ENCODE measurements around the gene AUP1. TPM values are rescaled to one million over a fixed set of nuclear protein-coding genes. Genes with fewer than 3 reads are reported as not detected.
"Not testable (repeated sequence)": the region's sequence is repeated elsewhere in the genome, so short reads cannot be mapped to it uniquely, and the experiment has no call there.

The AUP1 gene
- total RNA-seq, 1 donor from 2014 or later, result 143 TPM

- no peak overlapping the region for H3K4me3 ChIP-seq (ENCODE audit: low read depth, low read length)
- H3K36me3 ChIP-seq (ENCODE audit: control insufficient read depth, insufficient read depth, low read length), result no peaks in the 10 kb centered on the region
- TF ChIP-seq CTCF (IDR thresholded peaks at IDR 0.05; ENCODE audit: insufficient read depth, low read length, poor library complexity, severe bottlenecking), result no peak
- H3K27me3 ChIP-seq (ENCODE audit: control insufficient read depth, insufficient read depth, low read length), result no peaks in the 10 kb centered on the region
- DNase-seq (ENCODE audit: low read depth), result no peak
These were observed 38.4 kb upstream of the AUP1 start for GRCh38 chr2:74567881-74568280.

DNA sequence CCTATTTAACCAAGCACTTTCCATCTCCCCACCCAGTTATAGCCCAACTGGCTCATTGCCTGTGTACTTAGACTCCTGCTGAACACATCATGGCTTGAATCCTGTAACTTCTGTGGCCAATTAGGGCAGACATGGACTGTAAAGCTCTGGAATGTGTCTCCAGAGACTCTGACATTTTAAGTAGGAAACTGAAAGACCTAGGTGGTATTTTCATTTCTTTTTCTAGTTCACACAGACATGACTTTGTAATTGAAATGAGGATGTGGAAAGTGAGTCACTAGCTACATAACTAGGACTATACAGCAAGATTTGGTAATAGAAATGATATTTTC lies 37.2 kb upstream of the AUP1 start:
- DNase-seq (ENCODE audit: low read depth), result peak; percentile 52
- TF ChIP-seq CTCF (IDR thresholded peaks at IDR 0.05; ENCODE audit: insufficient read depth, low read length, poor library complexity, severe bottlenecking), result no peak
- no peaks in the 10 kb centered on the region for H3K27me3 ChIP-seq (ENCODE audit: control insufficient read depth, insufficient read depth, low read length)
- H3K4me3 ChIP-seq (ENCODE audit: low read depth, low read length), result no peak overlapping the region
- H3K36me3 ChIP-seq (ENCODE audit: control insufficient read depth, insufficient read depth, low read length), result no peaks in the 10 kb centered on the region

GRCh38 chr2:74566076-74566753 lies 36.7 kb upstream of the AUP1 start:
- H3K4me3 ChIP-seq (ENCODE audit: low read depth, low read length), result no peak overlapping the region
- no peaks in the 10 kb centered on the region for H3K36me3 ChIP-seq (ENCODE audit: control insufficient read depth, insufficient read depth, low read length)
- no peak for DNase-seq (ENCODE audit: low read depth)
- no peak for TF ChIP-seq CTCF (IDR thresholded peaks at IDR 0.05; ENCODE audit: insufficient read depth, low read length, poor library complexity, severe bottlenecking)
- H3K27me3 ChIP-seq (ENCODE audit: control insufficient read depth, insufficient read depth, low read length), result no peaks in the 10 kb centered on the region

GRCh38 chr2:74564222-74564621 lies 34.7 kb upstream of the AUP1 start:
- H3K36me3 ChIP-seq (ENCODE audit: control insufficient read depth, insufficient read depth, low read length), result no peaks in the 10 kb centered on the region
- no peaks in the 10 kb centered on the region for H3K27me3 ChIP-seq (ENCODE audit: control insufficient read depth, insufficient read depth, low read length)
- DNase-seq (ENCODE audit: low read depth), result no peak
- no peak overlapping the region for H3K4me3 ChIP-seq (ENCODE audit: low read depth, low read length)
- no peak for TF ChIP-seq CTCF (IDR thresholded peaks at IDR 0.05; ENCODE audit: insufficient read depth, low read length, poor library complexity, severe bottlenecking)

DNA sequence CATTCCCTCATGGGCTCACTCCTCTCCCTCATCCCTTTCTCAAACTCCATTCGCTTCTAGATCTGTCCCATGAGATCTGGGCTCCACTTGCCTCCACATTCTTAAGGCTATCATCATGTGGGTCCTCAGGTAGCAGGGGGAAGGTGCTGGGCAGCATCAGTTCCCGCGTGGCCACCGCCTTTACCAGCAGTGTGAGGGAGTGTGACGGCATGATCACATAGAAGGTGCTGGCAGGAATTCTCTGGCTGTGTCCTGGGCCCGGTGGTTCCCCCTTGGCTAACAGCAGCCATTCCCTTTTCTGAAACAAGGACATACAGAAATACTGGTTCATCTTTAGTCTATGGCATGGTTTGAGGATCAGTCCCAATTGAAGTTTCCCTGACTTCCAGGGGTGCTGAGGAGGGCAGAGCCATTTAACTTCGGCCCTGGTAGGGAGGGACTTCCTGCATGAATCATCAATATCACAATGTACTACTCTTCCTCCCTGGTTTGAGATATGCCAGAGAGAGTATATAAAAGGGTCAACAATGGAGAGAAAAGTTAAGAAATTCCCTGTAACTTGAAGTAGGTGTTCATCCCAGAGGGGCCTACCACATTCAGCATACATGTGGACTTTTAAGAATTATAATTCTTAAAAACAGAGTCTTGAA lies 32.7 kb upstream of the AUP1 start:
- TF ChIP-seq CTCF (IDR thresholded peaks at IDR 0.05; ENCODE audit: insufficient read depth, low read length, poor library complexity, severe bottlenecking), result no peak
- no peak for DNase-seq (ENCODE audit: low read depth)
- Histone ChIP-seq H3K36me3 (ENCODE audit: control insufficient read depth, insufficient read depth, low read length) (no peaks in the 10 kb centered on the region), H3K4me3 (ENCODE audit: low read depth, low read length) (no peak overlapping the region), H3K27me3 (ENCODE audit: control insufficient read depth, insufficient read depth, low read length) (no peaks in the 10 kb centered on the region)

DNA sequence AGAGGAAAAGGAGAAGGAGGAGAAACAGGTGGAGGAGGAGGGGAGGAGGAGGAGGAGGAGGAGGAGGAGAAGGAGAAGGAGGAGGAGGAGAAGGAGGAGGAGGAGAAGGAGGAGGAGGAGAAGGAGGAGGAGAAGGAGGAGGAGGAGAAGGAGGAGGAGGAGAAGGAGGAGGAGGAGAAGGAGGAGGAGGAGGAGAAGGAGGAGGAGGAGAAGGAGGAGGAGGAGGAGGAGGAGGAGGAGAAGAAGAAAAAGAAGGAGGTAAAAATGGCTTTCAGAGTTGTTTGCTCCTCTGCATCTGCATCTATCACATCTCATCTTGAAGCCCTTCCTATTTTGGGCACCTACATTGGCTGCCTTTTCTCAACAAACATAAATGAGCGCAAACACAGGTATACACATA lies 31.5 kb upstream of the AUP1 start:
- not testable (repeated sequence) for H3K27me3 ChIP-seq (ENCODE audit: control insufficient read depth, insufficient read depth, low read length); DNase-seq (ENCODE audit: low read depth); H3K36me3 ChIP-seq (ENCODE audit: control insufficient read depth, insufficient read depth, low read length); H3K4me3 ChIP-seq (ENCODE audit: low read depth, low read length)

All from kidney epithelial cell (primary cell).